HG03378 (cell line): ENCODE measurements around the gene INO80.

Experiments used
- ATAC-seq: cut with Tn5 transposase; IDR thresholded peaks from one replicate; pipeline ENCODE4 v1.9.1; 2021; ENCODE audit warnings: mild to moderate bottlenecking, moderate library complexity; ENCODE audit not compliant: unreplicated experiment

Gene INO80

GRCh38 chr15:41047474-41047873 is 68.6 kb downstream of the INO80 start:
- ATAC-seq = no peak

- ATAC-seq = no peak
Observed at GRCh38 chr15:41043276-41043951, 72.7 kb downstream of the INO80 start.

GRCh38 chr15:41042851-41043250 is 73.2 kb downstream of the INO80 start:
- ATAC-seq = no peak

GRCh38 chr15:41039121-41039520 is 77.0 kb downstream of the INO80 start:
- no peak for ATAC-seq

GRCh38 chr15:41032079-41032328 is 84.1 kb downstream of the INO80 start:
- ATAC-seq = no peak

- no peak for ATAC-seq
Observed at GRCh38 chr15:41031232-41032078, 84.6 kb downstream of the INO80 start.

GRCh38 chr15:41028853-41029252 is 87.2 kb downstream of the INO80 start:
- no peak for ATAC-seq

GRCh38 chr15:41025393-41025792 is 90.7 kb downstream of the INO80 start:
- no peak for ATAC-seq

- no peak for ATAC-seq
Observed at GRCh38 chr15:41024885-41025284, 91.2 kb downstream of the INO80 start.

- ATAC-seq = no peak
Observed at GRCh38 chr15:41024131-41024530, 91.9 kb downstream of the INO80 start.

GRCh38 chr15:41022487-41023090 is 93.5 kb downstream of the INO80 start:
- ATAC-seq = no peak

- no peak for ATAC-seq
Observed at GRCh38 chr15:41020829-41021228, 95.3 kb downstream of the INO80 start.

- ATAC-seq = no peak
Observed at GRCh38 chr15:41020311-41020710, 95.8 kb downstream of the INO80 start.

- no peak for ATAC-seq
Observed at GRCh38 chr15:41019174-41019573, 96.9 kb downstream of the INO80 start.

- no peak for ATAC-seq
Observed at GRCh38 chr15:41018534-41018933, 97.5 kb downstream of the INO80 start.

- ATAC-seq = no peak
Observed at GRCh38 chr15:41017066-41017735, 98.9 kb downstream of the INO80 start.

GRCh38 chr15:41013691-41014414 is 102.2 kb downstream of the INO80 start:
- no peak for ATAC-seq

GRCh38 chr15:41011055-41011815 is 104.8 kb downstream of the INO80 start:
- no peak for ATAC-seq

GRCh38 chr15:41010345-41010744 is 105.7 kb downstream of the INO80 start:
- ATAC-seq = no peak

GRCh38 chr15:41006479-41006878 is 109.6 kb downstream of the INO80 start:
- ATAC-seq = no peak
